Panc1 (cell line): Measurements from ENCODE around the gene SMIM35.

ENCODE experiments used
- POLR2AphosphoS5 ChIP-seq: IDR thresholded peaks from 2 replicates; pipeline ENCODE4 v1.6.1; 2012; ENCODE audit warnings: mild to moderate bottlenecking, low read depth, low read length, moderate library complexity
- SIN3A ChIP-seq: IDR thresholded peaks from 2 replicates; pipeline ENCODE4 v1.6.1; 2012; ENCODE audit warnings: low read depth, mild to moderate bottlenecking, low read length, moderate library complexity, borderline replicate concordance; ENCODE audit not compliant: insufficient read depth
- TCF7L2 ChIP-seq: IDR thresholded peaks from 2 replicates; pipeline ENCODE4 v1.6.1; 2011; ENCODE audit warnings: mild to moderate bottlenecking, low read depth, low read length, inconsistent platforms
- TF ChIP-seq, protein P1 (sequence below): fragments of 450-650 bp; IDR thresholded peaks from 2 replicates; pipeline ENCODE4 v1.5.1; 2017; ENCODE audit warnings: mild to moderate bottlenecking
- TF ChIP-seq, protein P2 (sequence below), 2 experiments: IDR thresholded peaks; 2 replicates each; pipeline ENCODE4 v1.6.1; 2011 to 2012; ENCODE audit warnings: low read depth in 2 of 2, control low read depth in 1 of 2, low read length in 1 of 2, mild to moderate bottlenecking in 1 of 2, moderate library complexity in 1 of 2; ENCODE audit not compliant: insufficient read depth in 1 of 2

DNA sequence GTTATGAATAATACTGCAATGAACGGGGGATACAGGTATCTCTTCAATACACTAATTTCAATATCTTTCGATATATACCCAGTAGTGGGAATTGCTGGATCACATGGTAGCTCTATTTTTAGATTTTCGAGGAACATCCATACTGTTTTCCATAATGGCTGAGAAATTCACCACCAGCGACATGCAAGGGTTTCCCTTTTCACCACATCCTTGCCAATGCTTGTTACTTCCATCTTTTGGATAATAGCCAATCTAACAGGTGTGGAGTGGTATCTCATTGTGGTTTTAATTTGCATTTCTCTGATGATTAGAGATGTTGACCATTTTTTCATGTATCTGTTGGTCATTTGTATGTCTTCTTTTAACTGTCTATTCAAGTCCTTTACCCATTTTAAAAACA, 94.6 kb downstream of the SMIM35 start:
- TF ChIP-seq, protein P1, sequence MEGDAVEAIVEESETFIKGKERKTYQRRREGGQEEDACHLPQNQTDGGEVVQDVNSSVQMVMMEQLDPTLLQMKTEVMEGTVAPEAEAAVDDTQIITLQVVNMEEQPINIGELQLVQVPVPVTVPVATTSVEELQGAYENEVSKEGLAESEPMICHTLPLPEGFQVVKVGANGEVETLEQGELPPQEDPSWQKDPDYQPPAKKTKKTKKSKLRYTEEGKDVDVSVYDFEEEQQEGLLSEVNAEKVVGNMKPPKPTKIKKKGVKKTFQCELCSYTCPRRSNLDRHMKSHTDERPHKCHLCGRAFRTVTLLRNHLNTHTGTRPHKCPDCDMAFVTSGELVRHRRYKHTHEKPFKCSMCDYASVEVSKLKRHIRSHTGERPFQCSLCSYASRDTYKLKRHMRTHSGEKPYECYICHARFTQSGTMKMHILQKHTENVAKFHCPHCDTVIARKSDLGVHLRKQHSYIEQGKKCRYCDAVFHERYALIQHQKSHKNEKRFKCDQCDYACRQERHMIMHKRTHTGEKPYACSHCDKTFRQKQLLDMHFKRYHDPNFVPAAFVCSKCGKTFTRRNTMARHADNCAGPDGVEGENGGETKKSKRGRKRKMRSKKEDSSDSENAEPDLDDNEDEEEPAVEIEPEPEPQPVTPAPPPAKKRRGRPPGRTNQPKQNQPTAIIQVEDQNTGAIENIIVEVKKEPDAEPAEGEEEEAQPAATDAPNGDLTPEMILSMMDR = no peak
- TF ChIP-seq, protein P2, sequence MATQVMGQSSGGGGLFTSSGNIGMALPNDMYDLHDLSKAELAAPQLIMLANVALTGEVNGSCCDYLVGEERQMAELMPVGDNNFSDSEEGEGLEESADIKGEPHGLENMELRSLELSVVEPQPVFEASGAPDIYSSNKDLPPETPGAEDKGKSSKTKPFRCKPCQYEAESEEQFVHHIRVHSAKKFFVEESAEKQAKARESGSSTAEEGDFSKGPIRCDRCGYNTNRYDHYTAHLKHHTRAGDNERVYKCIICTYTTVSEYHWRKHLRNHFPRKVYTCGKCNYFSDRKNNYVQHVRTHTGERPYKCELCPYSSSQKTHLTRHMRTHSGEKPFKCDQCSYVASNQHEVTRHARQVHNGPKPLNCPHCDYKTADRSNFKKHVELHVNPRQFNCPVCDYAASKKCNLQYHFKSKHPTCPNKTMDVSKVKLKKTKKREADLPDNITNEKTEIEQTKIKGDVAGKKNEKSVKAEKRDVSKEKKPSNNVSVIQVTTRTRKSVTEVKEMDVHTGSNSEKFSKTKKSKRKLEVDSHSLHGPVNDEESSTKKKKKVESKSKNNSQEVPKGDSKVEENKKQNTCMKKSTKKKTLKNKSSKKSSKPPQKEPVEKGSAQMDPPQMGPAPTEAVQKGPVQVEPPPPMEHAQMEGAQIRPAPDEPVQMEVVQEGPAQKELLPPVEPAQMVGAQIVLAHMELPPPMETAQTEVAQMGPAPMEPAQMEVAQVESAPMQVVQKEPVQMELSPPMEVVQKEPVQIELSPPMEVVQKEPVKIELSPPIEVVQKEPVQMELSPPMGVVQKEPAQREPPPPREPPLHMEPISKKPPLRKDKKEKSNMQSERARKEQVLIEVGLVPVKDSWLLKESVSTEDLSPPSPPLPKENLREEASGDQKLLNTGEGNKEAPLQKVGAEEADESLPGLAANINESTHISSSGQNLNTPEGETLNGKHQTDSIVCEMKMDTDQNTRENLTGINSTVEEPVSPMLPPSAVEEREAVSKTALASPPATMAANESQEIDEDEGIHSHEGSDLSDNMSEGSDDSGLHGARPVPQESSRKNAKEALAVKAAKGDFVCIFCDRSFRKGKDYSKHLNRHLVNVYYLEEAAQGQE (IDR thresholded peaks at IDR 0.05; ENCODE audit: insufficient read depth in 1 of 2, low read depth in 2 of 2, low read length in 1 of 2) = no peak
- TF ChIP-seq POLR2AphosphoS5 = no peak
- no peak for TF ChIP-seq TCF7L2
- no peak for TF ChIP-seq SIN3A
